Tibial nerve (tissue), 4 donors: Measurements from ENCODE around the gene CCAR1. TPM values are rescaled to one million over a fixed set of nuclear protein-coding genes. Genes with fewer than 3 reads are reported as not detected.
"Not testable (repeated sequence)": the region's sequence is repeated elsewhere in the genome, so short reads cannot be mapped to it uniquely, and the experiment has no call there.

Experiments
- DNase-seq, 2 donors: peaks; one replicate each; pipeline ENCODE4 v3.0.0-alpha.2; 2019; ENCODE audit warnings: low spot score in 2 of 2
- H3K27ac ChIP-seq, 4 donors: fragments of 200-600 bp; sonication (generic) in 3 of 4; one replicate each; pipeline ENCODE4 v1.5.1; 2017 to 2019; ENCODE audit warnings: mild to moderate bottlenecking in 1 of 4
- H3K27me3 ChIP-seq, 2 donors: fragments of 200-600 bp; sonication (generic) in 1 of 2; one replicate each; pipeline versions ENCODE4 v1.5.1 to v1.6.0; 2017 to 2019
- H3K36me3 ChIP-seq, 3 donors: fragments of 200-600 bp; sonication (generic); one replicate each; pipeline ENCODE4 v1.5.1; 2018 to 2019
- H3K4me1 ChIP-seq, 4 donors: fragments of 200-600 bp; sonication (generic) in 3 of 4; one replicate each; pipeline ENCODE4 v1.5.1; 2017 to 2019
- H3K4me3 ChIP-seq, 4 donors: fragments of 200-600 bp; sonication (generic) in 3 of 4; one replicate each; pipeline ENCODE4 v1.5.1; 2017 to 2019; ENCODE audit warnings: mild to moderate bottlenecking in 1 of 4, moderate library complexity in 1 of 4
- H3K9me3 ChIP-seq, 4 donors: fragments of 200-600 bp; sonication (generic) in 3 of 4; one replicate each; pipeline ENCODE4 v1.5.1; 2017 to 2019
- EP300 ChIP-seq, 2 donors: sonication (generic); formaldehyde crosslinking; IDR thresholded peaks; one replicate each; pipeline ENCODE4 v1.6.1; 2017; ENCODE audit warnings: antibody characterized with exemption in 2 of 2, mild to moderate bottlenecking in 1 of 2
- POLR2A ChIP-seq, 2 donors: fragments of 450-650 bp; IDR thresholded peaks; one replicate each; pipeline ENCODE4 v1.6.1; 2017; ENCODE audit warnings: antibody characterized with exemption in 2 of 2, mild to moderate bottlenecking in 2 of 2, moderate library complexity in 2 of 2
- WGBS, 2 donors: methylation state at CpG; one replicate each; pipeline ENCODE4 v1.1.5; 2018; 5-methylcytosine and 5-hydroxymethylcytosine counted together
- total RNA-seq, 4 donors: library from RNA; depleted of rRNA; stranded (reverse); fragments of >200 nt; gene quantifications; one replicate each; pipeline ENCODE4 v1.1.0, GENCODE V29; 2016
- TF ChIP-seq, protein P1 (sequence below), 5 experiments: fragments of 200-600 bp in 3 of 5; fragments of 450-650 bp in 2 of 5; sonication (generic) in 3 of 5; IDR thresholded peaks; one replicate each; pipeline ENCODE4 v1.5.1; 2016 to 2019; ENCODE audit warnings: antibody characterized with exemption in 5 of 5, mild to moderate bottlenecking in 3 of 5, moderate library complexity in 2 of 5

CCAR1 gene
- total RNA-seq, 4 donors from 2014 or later: 45.4 to 88.5 (median 53.5) TPM

DNA sequence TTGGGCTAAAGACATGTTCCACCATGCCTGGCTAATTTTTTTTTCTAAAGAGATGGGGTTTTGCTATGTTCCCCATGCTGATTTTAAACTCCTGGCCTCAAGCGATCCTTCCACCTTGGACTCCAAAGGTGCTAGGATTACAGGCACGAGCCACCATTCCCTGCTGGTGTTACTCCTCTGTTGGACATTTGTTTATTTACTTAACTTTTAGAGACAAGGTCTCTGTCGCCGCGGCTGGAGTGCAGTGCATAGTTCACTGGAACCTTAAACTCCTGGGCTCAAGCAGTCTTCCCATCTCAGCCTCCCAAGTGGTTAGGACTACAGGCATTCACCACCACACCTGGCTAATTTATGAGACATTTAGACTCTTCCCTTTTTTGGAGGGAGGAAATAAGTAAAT is 38.9 kb downstream of the CCAR1 start:
- no peaks in the 10 kb centered on the region for H3K9me3 ChIP-seq
- no peaks in the 10 kb centered on the region for H3K4me1 ChIP-seq
- DNase-seq: no peak
- no peak overlapping the region for H3K4me3 ChIP-seq
- no peaks in the 10 kb centered on the region for H3K27me3 ChIP-seq
- peaks cover 0 to 91% (median 18%) of the 10 kb centered on the region in 3 donors for H3K36me3 ChIP-seq
- H3K27ac ChIP-seq: no peak overlapping the region
- WGBS, 2 donors: 90 to 93% methylated on average over 5 of the region's 5 CpGs
- TF ChIP-seq EP300 (IDR thresholded peaks at IDR 0.05) (no peak), POLR2A (IDR thresholded peaks at IDR 0.05) (no peak)
- TF ChIP-seq, protein P1, sequence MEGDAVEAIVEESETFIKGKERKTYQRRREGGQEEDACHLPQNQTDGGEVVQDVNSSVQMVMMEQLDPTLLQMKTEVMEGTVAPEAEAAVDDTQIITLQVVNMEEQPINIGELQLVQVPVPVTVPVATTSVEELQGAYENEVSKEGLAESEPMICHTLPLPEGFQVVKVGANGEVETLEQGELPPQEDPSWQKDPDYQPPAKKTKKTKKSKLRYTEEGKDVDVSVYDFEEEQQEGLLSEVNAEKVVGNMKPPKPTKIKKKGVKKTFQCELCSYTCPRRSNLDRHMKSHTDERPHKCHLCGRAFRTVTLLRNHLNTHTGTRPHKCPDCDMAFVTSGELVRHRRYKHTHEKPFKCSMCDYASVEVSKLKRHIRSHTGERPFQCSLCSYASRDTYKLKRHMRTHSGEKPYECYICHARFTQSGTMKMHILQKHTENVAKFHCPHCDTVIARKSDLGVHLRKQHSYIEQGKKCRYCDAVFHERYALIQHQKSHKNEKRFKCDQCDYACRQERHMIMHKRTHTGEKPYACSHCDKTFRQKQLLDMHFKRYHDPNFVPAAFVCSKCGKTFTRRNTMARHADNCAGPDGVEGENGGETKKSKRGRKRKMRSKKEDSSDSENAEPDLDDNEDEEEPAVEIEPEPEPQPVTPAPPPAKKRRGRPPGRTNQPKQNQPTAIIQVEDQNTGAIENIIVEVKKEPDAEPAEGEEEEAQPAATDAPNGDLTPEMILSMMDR (IDR thresholded peaks at IDR 0.05): no peak

DNA sequence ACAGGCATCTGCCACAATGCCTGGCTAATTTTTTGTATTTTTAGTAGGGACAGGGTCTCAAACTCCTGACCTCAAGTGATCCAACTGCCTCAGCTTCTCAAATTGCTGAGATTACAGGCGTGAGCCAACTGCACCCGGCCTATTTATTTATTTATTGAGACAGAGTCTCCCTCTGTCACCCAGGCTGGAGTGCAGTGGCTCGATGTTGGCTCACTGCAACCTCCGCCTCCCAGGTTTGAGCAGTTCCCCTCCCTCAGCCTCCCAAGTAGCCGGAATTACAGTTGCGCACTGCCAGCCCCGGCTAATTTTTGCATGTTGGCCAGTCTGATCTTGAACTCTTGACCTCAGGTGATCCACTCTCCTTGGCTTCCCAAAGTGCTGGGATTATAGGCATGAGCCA is 46.4 kb downstream of the CCAR1 start:
- H3K36me3 ChIP-seq: peaks cover 3 to 86% (median 32%) of the 10 kb centered on the region in 3 donors
- H3K4me3 ChIP-seq, DNase-seq, H3K27me3 ChIP-seq, H3K4me1 ChIP-seq, H3K9me3 ChIP-seq, H3K27ac ChIP-seq: not testable (repeated sequence)
- 84 to 88% methylated on average over 7 of the region's 7 CpGs for WGBS, 2 donors

DNA sequence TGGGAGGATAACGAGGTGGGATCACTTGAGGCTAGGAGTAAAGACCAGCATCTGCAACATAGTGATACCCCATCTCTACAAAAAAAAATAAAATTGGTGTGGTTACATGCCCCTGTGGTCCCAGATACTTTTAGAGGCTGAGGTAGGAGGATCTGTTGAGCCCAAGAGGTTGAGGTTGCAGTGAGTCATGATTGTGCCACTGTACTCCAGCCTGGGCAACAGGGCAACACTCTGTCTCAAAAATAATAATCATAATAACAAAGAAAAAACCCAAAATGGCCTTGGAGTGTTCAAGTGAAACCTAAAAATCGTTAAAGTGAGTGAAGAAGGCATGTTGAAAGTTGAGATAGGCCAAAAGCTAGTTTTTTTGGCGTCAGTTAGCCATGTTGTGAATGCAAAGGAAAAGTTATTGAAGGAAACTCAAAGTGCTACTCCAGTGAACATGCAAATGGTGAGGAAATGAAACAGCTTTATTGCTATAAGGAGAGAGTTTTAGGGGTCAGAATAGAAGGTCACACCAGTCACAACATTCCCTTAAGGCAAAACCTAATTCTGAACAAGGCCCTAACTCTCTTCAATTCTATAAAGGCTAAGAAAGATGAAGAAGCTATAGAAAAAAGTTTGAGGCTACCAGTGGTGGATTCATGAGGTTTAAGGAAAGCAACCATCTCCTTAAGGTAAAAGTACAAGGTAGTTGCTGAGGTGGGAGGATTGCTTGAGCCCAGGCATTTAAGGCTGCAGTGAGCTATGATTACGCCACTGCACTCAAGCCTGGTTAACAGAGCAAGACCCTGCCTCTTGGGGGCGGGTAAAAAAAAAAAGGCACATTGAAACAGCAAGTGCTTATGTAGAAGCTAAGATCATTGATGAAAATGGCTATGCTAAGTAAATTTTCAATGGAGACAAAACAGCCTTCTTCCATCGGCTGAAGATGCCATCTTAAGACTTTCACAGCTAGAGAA is 60.9 kb downstream of the CCAR1 start:
- no peak overlapping the region for H3K4me3 ChIP-seq
- TF ChIP-seq, protein P1 (IDR thresholded peaks at IDR 0.05): no peak
- TF ChIP-seq POLR2A (IDR thresholded peaks at IDR 0.05): no peak
- no peak for TF ChIP-seq EP300 (IDR thresholded peaks at IDR 0.05)
- no peaks in the 10 kb centered on the region for H3K9me3 ChIP-seq
- H3K27me3 ChIP-seq: no peaks in the 10 kb centered on the region
- WGBS, 2 donors: 86 to 88% methylated on average over 6 of the region's 6 CpGs
- peaks cover 0 to 99% (median 4%) of the 10 kb centered on the region in 3 donors for H3K36me3 ChIP-seq
- no peaks in the 10 kb centered on the region for H3K4me1 ChIP-seq
- H3K27ac ChIP-seq: no peak overlapping the region
- DNase-seq: no peak

DNA sequence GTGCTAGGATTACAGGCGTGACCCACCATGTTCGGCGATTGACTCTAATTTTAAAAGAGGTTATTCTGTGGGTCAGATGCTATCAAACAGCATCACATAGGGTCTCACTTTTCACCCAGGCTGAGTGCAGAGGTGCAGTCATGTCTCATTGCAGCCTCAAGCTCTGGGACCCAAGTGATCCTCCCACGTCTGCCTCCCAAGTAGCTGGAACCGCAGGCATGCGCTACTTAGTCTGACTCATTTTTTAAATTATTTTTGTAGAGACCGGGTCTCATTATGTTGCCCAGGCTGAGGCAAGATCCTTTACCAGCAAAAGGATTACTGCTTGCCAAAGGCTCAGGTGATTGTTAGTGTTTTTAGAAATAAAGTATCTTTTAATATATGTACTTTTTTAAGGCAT is 63.4 kb downstream of the CCAR1 start:
- WGBS, 2 donors: 87 to 95% methylated on average over 7 of the region's 7 CpGs
- no peak overlapping the region for H3K4me3 ChIP-seq
- no peak for TF ChIP-seq POLR2A (IDR thresholded peaks at IDR 0.05)
- no peak for TF ChIP-seq EP300 (IDR thresholded peaks at IDR 0.05)
- TF ChIP-seq, protein P1 (IDR thresholded peaks at IDR 0.05): no peak
- DNase-seq: no peak
- H3K4me1 ChIP-seq: no peaks in the 10 kb centered on the region
- H3K27me3 ChIP-seq: no peaks in the 10 kb centered on the region
- no peaks in the 10 kb centered on the region for H3K9me3 ChIP-seq
- peaks cover 0 to 99% (median 24%) of the 10 kb centered on the region in 3 donors for H3K36me3 ChIP-seq
- H3K27ac ChIP-seq: no peak overlapping the region

DNA sequence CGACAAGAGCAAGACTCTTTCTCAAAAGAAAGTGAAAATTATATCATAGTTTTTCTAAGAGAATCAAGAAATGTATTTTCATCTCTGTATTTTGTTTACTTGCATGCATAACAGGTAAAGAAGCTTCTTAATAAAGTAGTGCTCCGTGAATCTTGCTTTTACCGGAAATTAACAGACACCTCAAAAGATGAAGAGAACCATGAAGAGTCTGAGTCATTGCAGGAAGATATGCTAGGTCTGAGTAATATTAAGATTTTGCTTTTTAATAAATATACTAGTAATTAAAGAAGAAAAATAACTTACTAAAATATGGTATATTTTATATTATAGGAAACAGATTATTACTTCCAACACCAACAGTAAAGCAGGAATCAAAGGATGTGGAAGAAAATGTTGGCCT is 66.8 kb downstream of the CCAR1 start:
- WGBS, 2 donors: 93 to 94% methylated on average over 3 of the region's 3 CpGs
- TF ChIP-seq, protein P1 (IDR thresholded peaks at IDR 0.05): no peak
- TF ChIP-seq EP300 (IDR thresholded peaks at IDR 0.05) (no peak), POLR2A (IDR thresholded peaks at IDR 0.05) (no peak)
- Histone ChIP-seq H3K36me3 (peaks cover 0 to 99% (median 31%) of the 10 kb centered on the region in 3 donors), H3K4me3 (no peak overlapping the region), H3K27me3 (no peaks in the 10 kb centered on the region), H3K4me1 (no peaks in the 10 kb centered on the region), H3K27ac (no peak overlapping the region), H3K9me3 (no peaks in the 10 kb centered on the region)
- DNase-seq: no peak
